VCaP (cell line): ENCODE results near the gene CAB39.

ENCODE experiments used
- H3K27ac ChIP-seq: fragments of 450-650 bp; 2 replicates; pipeline ENCODE4 v1.5.1; 2017
- TF ChIP-seq, protein P1 (sequence below): fragments of 450-650 bp; conservative IDR thresholded peaks from 2 replicates; pipeline ENCODE4 v1.5.1; 2017; ENCODE audit warnings: mild to moderate bottlenecking, moderate library complexity

Gene CAB39

DNA sequence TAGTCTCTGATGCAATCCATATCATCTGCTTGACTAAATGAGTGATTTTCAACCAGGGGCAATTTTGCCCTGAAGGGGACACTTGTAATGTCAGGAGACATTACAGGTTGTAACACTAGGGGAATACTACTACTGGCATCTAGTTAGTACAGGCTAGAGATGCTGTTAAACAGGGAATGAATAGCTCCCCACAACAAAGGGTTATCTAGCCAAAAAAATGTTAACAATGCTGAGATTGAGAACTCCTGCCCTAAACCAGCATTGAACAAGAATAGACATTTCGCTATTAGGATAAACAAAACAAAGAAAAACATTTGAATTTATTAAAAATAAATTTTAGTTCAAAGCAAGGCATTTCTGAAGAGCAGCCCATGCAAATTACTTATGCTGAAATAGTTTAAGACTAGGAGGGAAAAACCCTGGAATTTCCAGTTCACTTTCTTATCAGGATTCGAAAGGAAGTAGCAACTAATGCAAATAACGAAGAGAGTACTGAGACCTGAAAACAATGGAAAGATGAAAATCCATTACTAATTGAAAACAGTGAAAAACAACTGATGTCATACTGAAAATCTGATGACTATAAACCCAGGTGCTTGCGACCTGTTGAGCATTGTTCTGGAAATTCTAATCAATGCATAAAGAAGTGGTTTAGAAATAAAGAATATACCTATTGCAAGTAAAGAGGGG is 53.1 kb downstream of the CAB39 start:
- H3K27ac ChIP-seq = no peak overlapping the region
- TF ChIP-seq, protein P1, sequence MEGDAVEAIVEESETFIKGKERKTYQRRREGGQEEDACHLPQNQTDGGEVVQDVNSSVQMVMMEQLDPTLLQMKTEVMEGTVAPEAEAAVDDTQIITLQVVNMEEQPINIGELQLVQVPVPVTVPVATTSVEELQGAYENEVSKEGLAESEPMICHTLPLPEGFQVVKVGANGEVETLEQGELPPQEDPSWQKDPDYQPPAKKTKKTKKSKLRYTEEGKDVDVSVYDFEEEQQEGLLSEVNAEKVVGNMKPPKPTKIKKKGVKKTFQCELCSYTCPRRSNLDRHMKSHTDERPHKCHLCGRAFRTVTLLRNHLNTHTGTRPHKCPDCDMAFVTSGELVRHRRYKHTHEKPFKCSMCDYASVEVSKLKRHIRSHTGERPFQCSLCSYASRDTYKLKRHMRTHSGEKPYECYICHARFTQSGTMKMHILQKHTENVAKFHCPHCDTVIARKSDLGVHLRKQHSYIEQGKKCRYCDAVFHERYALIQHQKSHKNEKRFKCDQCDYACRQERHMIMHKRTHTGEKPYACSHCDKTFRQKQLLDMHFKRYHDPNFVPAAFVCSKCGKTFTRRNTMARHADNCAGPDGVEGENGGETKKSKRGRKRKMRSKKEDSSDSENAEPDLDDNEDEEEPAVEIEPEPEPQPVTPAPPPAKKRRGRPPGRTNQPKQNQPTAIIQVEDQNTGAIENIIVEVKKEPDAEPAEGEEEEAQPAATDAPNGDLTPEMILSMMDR = no peak

DNA sequence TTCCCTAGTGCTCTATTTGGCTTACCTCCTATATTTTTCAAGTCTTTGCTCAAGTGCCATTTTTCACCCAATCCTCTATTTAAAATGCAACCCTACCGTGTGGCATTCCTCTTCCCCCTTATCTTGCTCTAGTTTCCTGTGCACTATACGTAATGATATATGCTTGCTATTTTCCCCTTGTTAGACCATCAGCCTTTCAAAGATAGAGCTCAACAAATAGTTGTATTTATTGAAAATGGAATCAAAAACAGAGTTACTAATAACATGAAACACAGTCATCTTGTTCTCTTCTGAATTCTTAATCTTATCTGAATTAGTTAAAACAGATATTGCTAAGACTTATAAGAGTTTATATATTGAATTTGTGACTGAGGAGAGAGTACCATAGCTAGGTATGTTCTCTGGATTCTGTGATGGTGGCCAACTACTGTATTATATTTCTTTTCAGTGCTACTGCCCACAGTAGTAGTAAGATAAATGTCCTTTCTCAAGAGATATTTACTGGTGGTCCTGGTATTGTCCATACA is 55.3 kb downstream of the CAB39 start:
- TF ChIP-seq, protein P1 = no peak
- no peak overlapping the region for H3K27ac ChIP-seq

DNA sequence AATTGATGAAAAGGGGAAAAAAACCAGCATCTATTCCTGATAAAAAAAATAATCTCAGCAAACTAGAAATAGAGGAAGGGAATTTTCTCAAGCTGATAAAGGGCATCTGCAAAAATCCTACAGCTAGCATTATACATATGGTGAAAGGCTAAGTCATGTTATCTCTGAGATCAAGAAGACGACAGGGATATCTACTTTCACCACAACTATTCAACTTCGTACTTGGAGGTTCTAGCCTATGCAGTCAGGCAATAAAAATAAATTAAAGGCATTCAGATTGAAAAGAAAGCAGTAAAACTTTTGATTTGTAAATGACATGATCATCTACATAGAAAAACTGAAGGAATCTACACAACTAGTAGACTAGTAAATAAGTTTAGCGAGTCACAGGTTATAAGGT is 58.2 kb downstream of the CAB39 start:
- TF ChIP-seq, protein P1 = no peak
- H3K27ac ChIP-seq = no peak overlapping the region

DNA sequence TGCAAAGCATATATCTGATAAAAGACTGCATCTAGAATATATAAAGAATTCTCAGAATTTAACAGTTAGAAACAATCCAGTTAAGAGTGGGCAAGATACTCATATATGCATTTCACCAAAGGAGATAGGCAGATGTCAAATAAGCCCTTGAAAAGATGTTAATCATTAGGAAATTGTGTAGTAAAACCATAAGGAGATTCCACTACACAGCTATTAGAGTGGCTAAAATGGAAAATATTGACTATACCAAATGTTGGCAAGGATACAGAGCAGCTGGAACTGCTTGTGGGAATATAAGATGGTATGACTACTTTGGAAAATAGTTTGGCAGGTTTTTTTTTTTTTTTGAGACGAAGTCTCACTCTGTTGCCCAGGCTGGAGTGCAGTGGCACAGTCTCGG is 59.5 kb downstream of the CAB39 start:
- H3K27ac ChIP-seq = no peak overlapping the region
- TF ChIP-seq, protein P1 = no peak

DNA sequence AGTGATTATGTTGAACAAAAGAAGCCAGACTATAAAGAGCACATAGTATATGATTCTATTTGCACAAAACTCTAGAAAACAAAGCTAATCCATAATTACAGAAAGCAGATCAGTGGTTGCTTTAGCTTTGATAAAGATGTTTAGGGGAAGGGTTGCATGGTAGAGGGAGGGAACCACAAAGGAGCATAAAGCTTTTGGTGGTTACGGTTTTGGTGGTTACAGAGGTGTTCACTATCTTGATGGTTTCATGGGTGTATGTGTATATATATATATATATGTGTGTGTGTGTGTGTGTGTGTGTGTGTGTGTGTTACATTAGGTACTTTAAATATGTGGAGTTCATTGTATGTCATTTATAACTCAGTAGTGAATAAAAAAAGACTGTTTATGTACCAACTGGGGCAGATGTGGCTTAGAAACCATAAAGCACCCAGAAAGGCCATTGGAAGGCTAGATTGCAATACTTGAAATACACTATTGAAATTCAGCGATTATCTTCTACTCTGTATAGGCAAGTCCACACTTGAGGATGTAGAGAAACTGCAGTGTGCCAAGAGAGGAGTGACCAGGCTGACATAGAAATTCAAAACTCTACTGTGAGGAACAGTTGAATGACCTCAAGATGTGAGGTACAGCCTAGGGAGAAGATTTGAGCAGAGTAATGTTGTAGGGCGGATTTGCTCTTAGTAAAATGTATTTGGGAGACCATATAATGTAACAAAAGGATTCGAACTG is 60.6 kb downstream of the CAB39 start:
- no peak overlapping the region for H3K27ac ChIP-seq
- TF ChIP-seq, protein P1 = no peak

DNA sequence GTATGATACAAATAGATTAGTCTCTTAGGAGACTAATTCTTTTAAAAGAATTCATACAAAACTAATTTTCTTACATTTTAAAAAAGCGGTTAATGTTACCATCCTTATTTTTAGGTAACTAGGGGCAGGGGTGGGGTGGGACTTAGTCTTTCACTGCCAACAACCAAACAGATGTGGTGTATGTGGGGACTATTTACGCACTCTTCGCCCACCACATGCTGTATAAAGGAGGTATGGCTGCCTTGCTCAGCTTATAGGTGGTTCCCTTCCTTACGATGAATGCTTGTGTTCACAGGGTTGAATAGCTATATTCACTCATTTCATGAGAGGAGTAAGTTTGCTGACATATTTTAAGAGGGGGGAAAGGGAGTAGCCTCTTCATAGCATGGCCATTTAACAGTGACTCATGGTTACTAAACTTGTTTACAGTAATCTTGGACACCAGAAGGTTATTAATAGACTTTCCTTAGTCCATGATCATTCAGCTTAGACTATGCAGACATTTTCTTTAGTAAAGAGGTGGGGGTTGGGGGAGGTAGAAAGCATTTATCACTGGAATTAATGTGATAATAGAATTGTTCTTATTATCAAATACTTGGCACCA is 61.8 kb downstream of the CAB39 start:
- TF ChIP-seq, protein P1 = no peak
- H3K27ac ChIP-seq = no peak overlapping the region

DNA sequence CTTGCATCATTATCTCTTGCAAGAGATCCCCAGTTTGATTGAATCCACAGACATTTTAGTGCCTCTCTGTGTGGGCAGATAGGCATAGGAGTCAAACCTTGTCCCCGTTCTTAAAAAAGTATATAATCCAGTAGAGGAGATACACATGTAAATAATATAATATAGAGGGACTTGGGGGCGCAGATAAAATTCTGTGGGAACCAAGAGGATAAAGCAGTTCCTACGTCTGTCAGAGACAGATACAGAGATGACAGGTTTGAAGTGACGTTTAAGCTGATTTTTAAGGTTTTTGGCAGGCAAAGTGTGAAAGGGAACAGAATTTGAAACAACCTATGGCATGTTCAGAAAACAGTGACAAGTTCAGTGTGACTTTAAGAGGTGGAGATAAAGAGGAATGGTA is 63.1 kb downstream of the CAB39 start:
- no peak overlapping the region for H3K27ac ChIP-seq
- TF ChIP-seq, protein P1 = no peak
